Sigmoid colon (tissue), 3 donors: ENCODE results near the gene PCBD1.

ENCODE experiments used
- CTCF ChIP-seq, 4 experiments: fragments of 450-650 bp in 3 of 4; fragments of 200-600 bp in 1 of 4; IDR thresholded peaks; one replicate each; pipeline ENCODE4 v1.5.1; 2016 to 2019; ENCODE audit warnings: antibody characterized with exemption in 4 of 4, mild to moderate bottlenecking in 3 of 4, moderate library complexity in 2 of 4
- POLR2A ChIP-seq, 2 donors: fragments of 450-650 bp; IDR thresholded peaks; one replicate each; pipeline ENCODE4 v1.6.1; 2016; ENCODE audit warnings: antibody characterized with exemption in 2 of 2, mild to moderate bottlenecking in 2 of 2, moderate library complexity in 2 of 2

GRCh38 chr10:70840836-70841235 lies 47.5 kb downstream of the PCBD1 start:
- TF ChIP-seq CTCF (IDR thresholded peaks at IDR 0.05) (no peak), POLR2A (IDR thresholded peaks at IDR 0.05) (no peak)
